Keratinocyte (primary cell): ENCODE measurements around the gene ABI3BP. TPM values are rescaled to one million over a fixed set of nuclear protein-coding genes. Genes with fewer than 3 reads are reported as not detected.

Experiments used
- DNase-seq: peaks from one replicate; pipeline ENCODE4 v3.0.0-alpha.2; 2011; ENCODE audit warnings: low read depth, missing footprints, low spot score
- FAIRE-seq: peaks from 2 replicates; lab custom pipeline; 2011; peaks lifted over from hg19 to GRCh38; lab: Jason Lieb, UNC
- H2AFZ ChIP-seq: 2 replicates; pipeline ENCODE4 v1.6.0; 2012; ENCODE audit warnings: low read length, control low read depth, inconsistent platforms; ENCODE audit not compliant: control insufficient read depth
- H3K27ac ChIP-seq: 2 replicates; pipeline ENCODE4 v1.5.1; 2011; ENCODE audit warnings: low read length; ENCODE audit not compliant: control insufficient read depth, insufficient read depth
- H3K27me3 ChIP-seq: 3 replicates; pipeline ENCODE4 v1.6.0; 2011; ENCODE audit warnings: low read length; ENCODE audit not compliant: control insufficient read depth, insufficient read depth; ENCODE audit errors: extremely low read depth
- H3K36me3 ChIP-seq, 2 experiments: 2 replicates in 1 of 2; 3 replicates in 1 of 2; pipeline ENCODE4 v1.5.1; 2011; ENCODE audit warnings: low read length in 2 of 2, mild to moderate bottlenecking in 1 of 2; ENCODE audit not compliant: control insufficient read depth in 2 of 2, insufficient read depth in 2 of 2; ENCODE audit errors: extremely low read depth in 1 of 2
- H3K4me1 ChIP-seq: 3 replicates; pipeline ENCODE4 v1.5.1; 2011; ENCODE audit warnings: low read length; ENCODE audit not compliant: control insufficient read depth, insufficient read depth; ENCODE audit errors: extremely low read depth
- H3K4me2 ChIP-seq: 3 replicates; pipeline ENCODE4 v1.6.0; 2011; ENCODE audit warnings: low read depth, low read length; ENCODE audit not compliant: control insufficient read depth, insufficient read depth; ENCODE audit errors: extremely low read depth
- H3K4me3 ChIP-seq, 3 experiments: fragments of 200-600 bp in 1 of 3; sonication (generic) in 1 of 3; 2 replicates in 2 of 3; 3 replicates in 1 of 3; pipeline ENCODE4 v1.5.1; 2011 to 2016; ENCODE audit warnings: low read length in 3 of 3, mild to moderate bottlenecking in 3 of 3, control low read depth in 2 of 3, inconsistent platforms in 1 of 3, low read depth in 1 of 3, mixed read lengths in 1 of 3, mixed run types in 1 of 3, moderate library complexity in 1 of 3; ENCODE audit not compliant: control insufficient read depth in 2 of 3, insufficient read depth in 2 of 3; ENCODE audit errors: extremely low read depth in 1 of 3
- H3K79me2 ChIP-seq: 2 replicates; pipeline ENCODE4 v1.6.0; 2012; ENCODE audit warnings: low read length; ENCODE audit not compliant: control insufficient read depth, insufficient read depth
- H3K9ac ChIP-seq: 3 replicates; pipeline ENCODE4 v1.6.0; 2011; ENCODE audit warnings: low read length; ENCODE audit not compliant: control insufficient read depth, insufficient read depth; ENCODE audit errors: extremely low read depth
- H3K9me1 ChIP-seq: 3 replicates; pipeline ENCODE4 v1.6.0; 2011; ENCODE audit warnings: low read length; ENCODE audit not compliant: control insufficient read depth, insufficient read depth; ENCODE audit errors: extremely low read depth
- H3K9me3 ChIP-seq: 2 replicates; pipeline ENCODE4 v1.5.1; 2012; ENCODE audit warnings: low read depth, low read length; ENCODE audit not compliant: control insufficient read depth
- H4K20me1 ChIP-seq: 3 replicates; pipeline ENCODE4 v1.6.0; 2011; ENCODE audit warnings: low read length; ENCODE audit not compliant: control insufficient read depth, insufficient read depth; ENCODE audit errors: extremely low read depth
- EZH2 ChIP-seq: IDR thresholded peaks from one replicate; pipeline ENCODE4 v1.6.1; 2012; ENCODE audit warnings: inconsistent platforms, mild to moderate bottlenecking, low read length, moderate library complexity
- dilution Hi-C: fragments of 300-500 bp; cut with MboI; formaldehyde crosslinking; loops from one replicate; pipeline ENCODE4 v1.7.0; 2020; ENCODE audit warnings: low sequenced_read_pairs; ENCODE audit not compliant: extremely low pct_ligation_motif_present
- polyA plus RNA-seq, 5 experiments: library from polyadenylated mRNA; depleted of rRNA in 3 of 5; stranded (reverse) in 3 of 5; stranded (forward) in 1 of 5; unstranded in 1 of 5; fragments of >200 nt; gene quantifications; 1 replicate in 1 of 5; 2 replicates in 3 of 5; 3 replicates in 1 of 5; pipeline versions ENCODE4 v1.2.1 to v1.2.3, GENCODE V29; 2011 to 2012; ENCODE audit warnings: missing spikeins in 2 of 5, low read depth in 1 of 5, low replicate concordance in 1 of 5
- TF ChIP-seq, protein P1 (sequence below), 3 experiments: IDR thresholded peaks in 1 of 3; conservative IDR thresholded peaks in 1 of 3; optimal IDR thresholded peaks in 1 of 3; 2 replicates in 2 of 3; 3 replicates in 1 of 3; pipeline versions ENCODE3 to v1.5.1; 2011; ENCODE audit warnings: low read length in 3 of 3, mild to moderate bottlenecking in 3 of 3, moderate library complexity in 2 of 3, control low read depth in 1 of 3, inconsistent platforms in 1 of 3; ENCODE audit not compliant: insufficient read depth in 2 of 3; ENCODE audit errors: extremely low read depth in 1 of 3

ABI3BP gene
- polyA plus RNA-seq, 1 donor (not counting 4 experiments of a cell fraction or from before 2014, with no cell fraction given) = 0.59 TPM

DNA sequence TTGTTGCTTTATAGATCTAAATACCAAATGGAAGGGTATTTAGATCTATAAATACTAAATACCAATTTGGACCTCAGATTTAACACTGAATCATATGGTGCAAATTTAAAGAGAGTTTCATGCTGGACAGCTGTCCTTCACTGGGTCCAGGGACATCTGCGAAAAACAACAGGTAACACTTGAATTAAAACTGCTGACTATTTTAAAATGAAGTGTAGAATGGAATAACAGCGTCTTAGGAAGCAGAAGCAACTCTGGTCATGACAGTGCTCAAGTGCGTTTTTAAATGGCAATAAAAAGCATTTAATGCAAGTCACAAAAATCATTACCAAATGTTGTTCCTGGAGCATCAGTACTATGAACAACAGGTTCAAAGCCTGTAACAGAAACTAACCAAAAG is 177.6 kb downstream of the ABI3BP start:
- DNase-seq (no peak), FAIRE-seq (no peak)
- H2AFZ ChIP-seq = no peak overlapping the region
- no peak overlapping the region for H3K27ac ChIP-seq
- no peak overlapping the region for H3K4me3 ChIP-seq
- no peaks in the 10 kb centered on the region for H3K9me3 ChIP-seq
- no peaks in the 10 kb centered on the region for H3K36me3 ChIP-seq
- H3K4me2 ChIP-seq = no peak overlapping the region
- no peaks in the 10 kb centered on the region for H4K20me1 ChIP-seq
- no peaks in the 10 kb centered on the region for H3K9me1 ChIP-seq
- dilution Hi-C loops = no loop called here
- no peaks in the 10 kb centered on the region for H3K4me1 ChIP-seq
- H3K79me2 ChIP-seq = no peaks in the 10 kb centered on the region
- H3K9ac ChIP-seq = no peak overlapping the region
- TF ChIP-seq, protein P1, sequence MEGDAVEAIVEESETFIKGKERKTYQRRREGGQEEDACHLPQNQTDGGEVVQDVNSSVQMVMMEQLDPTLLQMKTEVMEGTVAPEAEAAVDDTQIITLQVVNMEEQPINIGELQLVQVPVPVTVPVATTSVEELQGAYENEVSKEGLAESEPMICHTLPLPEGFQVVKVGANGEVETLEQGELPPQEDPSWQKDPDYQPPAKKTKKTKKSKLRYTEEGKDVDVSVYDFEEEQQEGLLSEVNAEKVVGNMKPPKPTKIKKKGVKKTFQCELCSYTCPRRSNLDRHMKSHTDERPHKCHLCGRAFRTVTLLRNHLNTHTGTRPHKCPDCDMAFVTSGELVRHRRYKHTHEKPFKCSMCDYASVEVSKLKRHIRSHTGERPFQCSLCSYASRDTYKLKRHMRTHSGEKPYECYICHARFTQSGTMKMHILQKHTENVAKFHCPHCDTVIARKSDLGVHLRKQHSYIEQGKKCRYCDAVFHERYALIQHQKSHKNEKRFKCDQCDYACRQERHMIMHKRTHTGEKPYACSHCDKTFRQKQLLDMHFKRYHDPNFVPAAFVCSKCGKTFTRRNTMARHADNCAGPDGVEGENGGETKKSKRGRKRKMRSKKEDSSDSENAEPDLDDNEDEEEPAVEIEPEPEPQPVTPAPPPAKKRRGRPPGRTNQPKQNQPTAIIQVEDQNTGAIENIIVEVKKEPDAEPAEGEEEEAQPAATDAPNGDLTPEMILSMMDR (optimal IDR thresholded peaks at IDR 0.05 in 1 of 3, IDR thresholded peaks at IDR 0.05 in 1 of 3, conservative IDR thresholded peaks at IDR 0.05 in 1 of 3; ENCODE audit: extremely low read depth in 1 of 3, insufficient read depth in 2 of 3, low read length in 3 of 3) = no peak
- TF ChIP-seq EZH2 = no peak
- H3K27me3 ChIP-seq = no peaks in the 10 kb centered on the region

DNA sequence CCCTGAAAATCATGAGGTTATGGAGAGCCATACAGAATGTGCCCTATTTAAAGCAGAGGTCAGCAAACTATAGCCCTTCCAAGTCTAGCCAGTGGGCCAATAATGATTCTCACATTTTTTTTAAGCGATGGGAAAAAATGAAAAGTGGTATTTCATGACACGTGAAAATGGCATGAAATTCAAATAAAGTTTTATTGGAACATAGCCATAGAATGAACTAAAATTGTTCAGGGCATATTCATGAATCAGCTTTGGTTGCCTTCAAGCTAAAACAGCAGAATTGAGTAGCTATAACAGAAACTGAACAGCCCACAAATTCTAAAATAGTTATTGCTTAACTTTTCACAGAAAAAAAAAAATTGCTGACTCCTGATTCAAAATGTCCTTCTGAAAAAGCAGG is 179.4 kb downstream of the ABI3BP start:
- Histone ChIP-seq H3K79me2 (no peaks in the 10 kb centered on the region), H3K27ac (no peak overlapping the region), H2AFZ (no peak overlapping the region)

More for the DNA sequence above, 179.4 kb downstream of the ABI3BP start:
- DNase-seq (no peak), FAIRE-seq (no peak)
- dilution Hi-C loops = no loop called here
- H4K20me1 ChIP-seq = no peaks in the 10 kb centered on the region
- H3K9me1 ChIP-seq = no peaks in the 10 kb centered on the region
- no peaks in the 10 kb centered on the region for H3K4me1 ChIP-seq
- H3K4me3 ChIP-seq = no peak overlapping the region
- no peaks in the 10 kb centered on the region for H3K9me3 ChIP-seq
- TF ChIP-seq, protein P1 (optimal IDR thresholded peaks at IDR 0.05 in 1 of 3, IDR thresholded peaks at IDR 0.05 in 1 of 3, conservative IDR thresholded peaks at IDR 0.05 in 1 of 3; ENCODE audit: extremely low read depth in 1 of 3, insufficient read depth in 2 of 3, low read length in 3 of 3) = no peak
- TF ChIP-seq EZH2 = no peak
- no peaks in the 10 kb centered on the region for H3K27me3 ChIP-seq
- H3K9ac ChIP-seq = no peak overlapping the region
- H3K4me2 ChIP-seq = no peak overlapping the region
- no peaks in the 10 kb centered on the region for H3K36me3 ChIP-seq
